KMS-11 (cell line): ENCODE data around the gene PGRMC1.
A peak's percentile ranks its signal among the peaks of the same experiment; 100 is the strongest.
"Not testable (repeated sequence)": the region's sequence is repeated elsewhere in the genome, so short reads cannot be mapped to it uniquely, and the experiment has no call there.

Experiments
- H2AFZ ChIP-seq: fragments of 200-600 bp; sonication (generic); 2 replicates; pipeline ENCODE4 v1.6.1; 2016; ENCODE audit warnings: antibody characterized with exemption, mixed run types, low read depth
- H3K27ac ChIP-seq: fragments of 200-600 bp; sonication (generic); 2 replicates; pipeline ENCODE4 v1.6.1; 2016; ENCODE audit warnings: mild to moderate bottlenecking, mixed run types
- H3K27me3 ChIP-seq: fragments of 200-600 bp; sonication (generic); 2 replicates; pipeline ENCODE4 v1.6.1; 2017; ENCODE audit warnings: mild to moderate bottlenecking, low read depth, mixed run types, moderate library complexity; ENCODE audit not compliant: insufficient read depth
- H3K36me3 ChIP-seq: fragments of 200-600 bp; sonication (generic); 2 replicates; pipeline ENCODE4 v1.6.1; 2017; ENCODE audit warnings: mild to moderate bottlenecking, mixed run types; ENCODE audit not compliant: insufficient read depth
- H3K4me1 ChIP-seq: fragments of 200-600 bp; sonication (generic); 2 replicates; pipeline ENCODE4 v1.6.1; 2016; ENCODE audit warnings: mild to moderate bottlenecking, low read depth, mixed run types; ENCODE audit not compliant: poor library complexity, severe bottlenecking
- H3K4me2 ChIP-seq: fragments of 200-600 bp; sonication (generic); 2 replicates; pipeline ENCODE4 v1.7.0; 2016; ENCODE audit warnings: mild to moderate bottlenecking, mixed run types
- H3K4me3 ChIP-seq: fragments of 200-600 bp; sonication (generic); IDR thresholded peaks from 2 replicates; pipeline ENCODE4 v1.6.1; 2017; ENCODE audit warnings: low read depth, low read length, mixed read lengths; ENCODE audit not compliant: insufficient read depth
- H3K79me2 ChIP-seq: fragments of 200-600 bp; sonication (generic); 2 replicates; pipeline ENCODE4 v1.6.1; 2016; ENCODE audit warnings: low read depth, mixed run types; ENCODE audit not compliant: insufficient read depth
- H3K9ac ChIP-seq: fragments of 200-600 bp; sonication (generic); 2 replicates; pipeline ENCODE4 v1.6.1; 2016; ENCODE audit warnings: mild to moderate bottlenecking, mixed run types
- H4K20me1 ChIP-seq: fragments of 200-600 bp; sonication (generic); 2 replicates; pipeline ENCODE4 v1.6.1; 2016; ENCODE audit warnings: mild to moderate bottlenecking, mixed run types; ENCODE audit not compliant: insufficient read depth
- CTCF ChIP-seq: fragments of 200-600 bp; sonication (generic); conservative IDR thresholded peaks from 2 replicates; pipeline ENCODE4 v1.6.1; 2017; ENCODE audit warnings: low read depth, mild to moderate bottlenecking, antibody characterized with exemption, low read length, moderate library complexity, mixed read lengths

The PGRMC1 gene

GRCh38 chrX:119266364-119266995, 30.4 kb downstream of the PGRMC1 start:
- Histone ChIP-seq H3K36me3 (no peaks in the 10 kb centered on the region), H2AFZ (no peak overlapping the region)

GRCh38 chrX:119267115-119267514, 31.0 kb downstream of the PGRMC1 start:
- H3K36me3 ChIP-seq, H3K27ac ChIP-seq, H2AFZ ChIP-seq, H3K27me3 ChIP-seq, H3K4me1 ChIP-seq, H4K20me1 ChIP-seq, H3K4me3 ChIP-seq, H3K79me2 ChIP-seq, H3K4me2 ChIP-seq, H3K9ac ChIP-seq: not testable (repeated sequence)

More at GRCh38 chrX:119266364-119266995, 30.4 kb downstream of the PGRMC1 start:
- peak; percentile 84 for TF ChIP-seq CTCF
- Histone ChIP-seq H3K27ac (no peak overlapping the region), H3K4me3 (no peak overlapping the region), H3K79me2 (no peaks in the 10 kb centered on the region), H3K9ac (no peak overlapping the region), H3K27me3 (no peaks in the 10 kb centered on the region), H3K4me1 (no peaks in the 10 kb centered on the region), H4K20me1 (no peaks in the 10 kb centered on the region), H3K4me2 (no peak overlapping the region)

- Histone ChIP-seq H3K36me3 (no peaks in the 10 kb centered on the region), H4K20me1 (no peaks in the 10 kb centered on the region), H3K4me2 (no peak overlapping the region), H3K27me3 (no peaks in the 10 kb centered on the region), H3K9ac (no peak overlapping the region), H2AFZ (no peak overlapping the region), H3K4me3 (no peak overlapping the region), H3K4me1 (no peaks in the 10 kb centered on the region), H3K79me2 (no peaks in the 10 kb centered on the region), H3K27ac (no peak overlapping the region)
- no peak for TF ChIP-seq CTCF
These were observed 36.9 kb downstream of the PGRMC1 start for GRCh38 chrX:119272882-119273419.

DNA sequence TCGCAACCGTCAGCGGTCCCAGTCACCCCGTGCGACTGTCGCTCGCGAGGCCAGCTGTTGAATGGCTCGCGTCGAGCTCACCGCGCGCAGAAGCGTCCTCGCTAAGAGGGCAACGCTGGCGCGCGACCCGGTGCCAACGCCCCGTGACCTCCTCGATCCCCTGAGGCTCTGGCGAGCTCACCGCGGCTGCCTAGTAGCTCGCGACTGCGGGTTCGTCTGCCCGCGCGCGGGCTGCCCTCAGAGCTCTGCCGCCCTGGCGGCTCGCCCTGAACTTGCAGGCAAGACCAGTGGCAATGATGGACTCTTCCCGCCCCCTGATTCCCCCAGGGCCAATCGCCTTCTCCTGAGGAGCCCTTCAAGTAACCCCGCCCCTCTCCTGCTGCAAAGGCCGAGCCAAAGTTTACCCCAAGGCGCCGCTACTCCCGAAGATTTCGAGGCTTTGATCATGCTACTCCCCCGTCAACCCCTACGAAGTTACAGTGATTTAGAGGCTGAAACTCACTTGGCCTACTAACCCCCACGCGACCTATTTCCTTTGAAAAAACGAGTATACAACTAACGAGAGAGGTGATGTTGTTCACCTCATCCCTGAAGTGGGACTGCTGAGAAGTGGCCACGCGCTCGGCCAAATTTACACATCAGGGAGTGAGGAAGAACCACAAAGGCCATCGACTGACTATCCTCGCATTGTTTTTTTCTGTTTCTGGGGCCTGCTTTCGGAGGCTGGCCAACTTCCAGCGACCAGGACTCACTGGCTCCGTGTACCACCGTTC, 37.5 kb downstream of the PGRMC1 start:
- no peak overlapping the region for H3K4me3 ChIP-seq
- no peaks in the 10 kb centered on the region for H3K36me3 ChIP-seq
- no peaks in the 10 kb centered on the region for H3K79me2 ChIP-seq
- H3K27me3 ChIP-seq = no peaks in the 10 kb centered on the region
- no peak overlapping the region for H3K4me2 ChIP-seq
- H3K27ac ChIP-seq = no peak overlapping the region
- no peak overlapping the region for H2AFZ ChIP-seq
- no peaks in the 10 kb centered on the region for H3K4me1 ChIP-seq
- H3K9ac ChIP-seq = no peak overlapping the region
- no peaks in the 10 kb centered on the region for H4K20me1 ChIP-seq
- TF ChIP-seq CTCF = no peak

DNA sequence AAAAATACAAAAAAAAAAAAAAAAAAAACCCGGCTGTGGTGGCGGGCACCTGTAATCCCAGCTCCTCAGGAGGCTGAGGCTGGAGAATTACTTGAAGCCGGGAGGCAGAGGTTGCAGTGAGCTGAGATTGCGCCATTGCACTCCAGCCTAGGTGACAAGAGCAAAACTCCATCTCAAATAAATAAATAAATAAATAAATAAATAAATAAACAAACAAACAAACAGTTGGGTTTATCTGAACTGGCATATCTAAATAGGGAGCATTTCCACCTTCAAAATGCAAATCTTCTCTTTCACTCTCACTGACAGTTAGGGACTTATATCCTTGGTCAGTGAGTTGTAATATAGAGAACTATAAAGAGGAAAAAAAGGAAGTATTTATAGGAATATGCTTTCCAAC, 46.3 kb downstream of the PGRMC1 start:
- not testable (repeated sequence) for H3K27ac ChIP-seq, H2AFZ ChIP-seq, H3K4me3 ChIP-seq, H3K27me3 ChIP-seq, H3K9ac ChIP-seq, H4K20me1 ChIP-seq, H3K4me1 ChIP-seq, H3K4me2 ChIP-seq, H3K36me3 ChIP-seq, H3K79me2 ChIP-seq
